Measurements from ENCODE around the gene KDM4B. TPM values are rescaled to one million over a fixed set of nuclear protein-coding genes. Genes with fewer than 3 reads are reported as not detected.

KDM4B gene
- total RNA-seq, 1 experiment from 2014 or later = 43.7 TPM

DNA sequence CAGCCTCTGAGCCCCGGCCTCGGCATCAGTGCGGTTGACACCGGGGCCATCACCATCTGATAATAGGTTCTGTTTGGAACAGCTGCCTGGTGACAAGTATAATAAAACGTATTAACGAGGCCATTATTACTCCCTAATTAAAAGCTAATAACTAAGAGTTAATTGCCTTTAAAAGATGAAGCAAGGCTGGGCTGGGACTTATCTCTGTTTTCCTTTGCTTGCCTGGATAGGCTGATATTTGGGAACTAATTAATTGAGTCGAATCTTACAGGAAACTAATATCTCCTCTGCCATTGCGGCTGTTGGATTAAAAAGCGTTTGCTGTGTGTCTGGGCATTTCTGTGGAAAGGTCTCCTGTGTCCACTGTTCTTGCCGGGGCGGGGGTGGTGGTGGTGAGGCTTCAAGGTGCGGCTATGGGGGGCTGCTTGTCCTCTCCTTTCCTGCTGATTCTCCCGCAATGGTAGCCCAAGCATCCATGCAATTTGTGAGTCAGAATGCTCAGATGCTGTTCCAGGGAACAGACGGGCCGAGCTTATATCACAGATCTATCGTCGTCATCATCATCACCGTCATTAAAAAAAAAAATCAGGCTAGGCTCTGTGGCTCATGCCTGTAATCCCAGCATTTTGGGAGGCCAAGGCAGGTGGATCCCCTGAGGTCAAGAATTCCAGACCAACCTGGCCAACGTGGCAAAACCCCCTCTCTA is 209.0 kb downstream of the KDM4B start:
- Histone ChIP-seq H2AK5ac (ENCODE audit: insufficient read length, low read length) (no peak overlapping the region), H3K79me2 (ENCODE audit: insufficient read depth, low read length) (no peaks in the 10 kb centered on the region), H3K4me2 (ENCODE audit: insufficient read depth, insufficient read length, low read length) (no peak overlapping the region), H3K27ac (ENCODE audit: insufficient read length, low read depth, low read length) (no peak overlapping the region), H3K23me2 (ENCODE audit: insufficient read length, low read depth, low read length, poor library complexity, severe bottlenecking) (no peaks in the 10 kb centered on the region), H3K79me1 (ENCODE audit: insufficient read depth, low read depth, low read length, poor library complexity, severe bottlenecking) (no peaks in the 10 kb centered on the region), H2BK12ac (ENCODE audit: insufficient read length, low read depth, low read length) (no peak overlapping the region), H3K4me1 (ENCODE audit: insufficient read depth, low read length) (no peaks in the 10 kb centered on the region), H2BK20ac (ENCODE audit: low read depth, low read length, poor library complexity, severe bottlenecking) (no peak overlapping the region), H3K18ac (ENCODE audit: insufficient read length, low read depth, low read length) (no peak overlapping the region), H3K56ac (ENCODE audit: insufficient read length, low read depth, low read length) (no peak overlapping the region), H4K8ac (replicated peaks; ENCODE audit: insufficient read length, low read depth, low read length) (no peak overlapping the region), H3K9ac (ENCODE audit: extremely low read depth, insufficient read length, low read length) (no peak overlapping the region), H3K4ac (ENCODE audit: low read depth, low read length) (no peak overlapping the region), H2BK15ac (ENCODE audit: low read depth, low read length) (no peak overlapping the region), H3K23ac (ENCODE audit: insufficient read length, low read depth, low read length) (no peak overlapping the region), H3K27me3 (ENCODE audit: insufficient read depth, low read length) (no peaks in the 10 kb centered on the region), H2AFZ (ENCODE audit: low read length) (no peak overlapping the region), H4K91ac (ENCODE audit: insufficient read length, low read depth, low read length) (no peak overlapping the region), H3K9me3 (ENCODE audit: control insufficient read depth, low read depth, low read length) (no peaks in the 10 kb centered on the region), H2BK120ac (ENCODE audit: low read depth, low read length, poor library complexity, severe bottlenecking) (no peak overlapping the region), H2BK5ac (ENCODE audit: insufficient read length, low read length) (no peak overlapping the region), H3K14ac (ENCODE audit: insufficient read depth, low read length) (no peak overlapping the region), H4K5ac (ENCODE audit: insufficient read length, low read depth, low read length) (no peak overlapping the region), H4K20me1 (ENCODE audit: control insufficient read depth, insufficient read depth, insufficient read length) (no peaks in the 10 kb centered on the region), H3T11ph (ENCODE audit: low read length) (no peak overlapping the region)
- TF ChIP-seq CTCF (conservative IDR thresholded peaks at IDR 0.05) = no peak
- peaks cover 19% of the 10 kb centered on the region for H3K27me3 Mint-ChIP-seq (ENCODE audit: low read depth)
- DNase-seq = no peak
- WGBS (ENCODE audit: extremely low coverage, insufficient read length, low lambda C conversion rate) = no CpG with 5 or more reads among the region's 19 CpGs
- peaks cover 0 to 8% of the 10 kb centered on the region in 2 experiments; a peak in 1 of 4 replicates for H3K4me1 Mint-ChIP-seq
- H3K36me3 Mint-ChIP-seq (ENCODE audit: insufficient read depth in 1 of 3, low read depth in 3 of 3) = no peaks in the 10 kb centered on the region
- no peaks in the 10 kb centered on the region for H3K9me3 Mint-ChIP-seq
- no peak overlapping the region for H3K27ac Mint-ChIP-seq
- H3K4me3 Mint-ChIP-seq = no peak overlapping the region
